ENCODE measurements around the gene SNX1.

SNX1 gene

GRCh38 chr15:64146885-64147681 is 51.3 kb downstream of the SNX1 start:
- no peak for DNase-seq (ENCODE audit: low spot score)

GRCh38 chr15:64148168-64148567 is 52.4 kb downstream of the SNX1 start:
- no peak for DNase-seq (ENCODE audit: low spot score)

GRCh38 chr15:64148581-64148980 is 52.8 kb downstream of the SNX1 start:
- DNase-seq (ENCODE audit: low spot score), result no peak

GRCh38 chr15:64149424-64149823 is 53.6 kb downstream of the SNX1 start:
- no peak for DNase-seq (ENCODE audit: low spot score)

GRCh38 chr15:64149893-64150578 is 54.3 kb downstream of the SNX1 start:
- no peak for DNase-seq (ENCODE audit: low spot score)

- DNase-seq (ENCODE audit: low spot score), result no peak
Observed at GRCh38 chr15:64151727-64152506, 56.1 kb downstream of the SNX1 start, which contains the start of gene SNX22. Gene SNX22, plus strand, starts transcription at chr15:64151731. Its CDS starts 45 bp downstream, at chr15:64151776.

- no peak for DNase-seq (ENCODE audit: low spot score)
Observed at GRCh38 chr15:64152507-64153387, 57.0 kb downstream of the SNX1 start.

GRCh38 chr15:64153480-64154367 is 57.9 kb downstream of the SNX1 start:
- peak; percentile 90 for DNase-seq (ENCODE audit: low spot score)

- no peak for DNase-seq (ENCODE audit: low spot score)
Observed at GRCh38 chr15:64155802-64156651, 60.2 kb downstream of the SNX1 start.

GRCh38 chr15:64156652-64157331 is 61.0 kb downstream of the SNX1 start:
- no peak for DNase-seq (ENCODE audit: low spot score)

- no peak for DNase-seq (ENCODE audit: low spot score)
Observed at GRCh38 chr15:64157599-64158125, 61.9 kb downstream of the SNX1 start.

- DNase-seq (ENCODE audit: low spot score), result no peak
Observed at GRCh38 chr15:64158363-64159134, 62.8 kb downstream of the SNX1 start.

- no peak for DNase-seq (ENCODE audit: low spot score)
Observed at GRCh38 chr15:64161688-64162477, 66.1 kb downstream of the SNX1 start.

GRCh38 chr15:64162478-64162868 is 66.7 kb downstream of the SNX1 start:
- no peak for DNase-seq (ENCODE audit: low spot score)

GRCh38 chr15:64162869-64163658 is 67.3 kb downstream of the SNX1 start, which contains the start of gene PPIB:
Gene PPIB, minus strand, starts transcription at chr15:64163022. Its CDS starts 36 bp downstream, at chr15:64162986.
- DNase-seq (ENCODE audit: low spot score), result peak; percentile 98

Measured in putamen (tissue), 1 donor.